Stimulated activated naive CD8-positive, alpha-beta T cell treated with anti-CD3 and anti-CD28 coated beads, Interleukin-15, amount 100 ng/mL, for 72 hours (primary cell): Measurements from ENCODE around the gene CLEC17A.
"Not testable (repeated sequence)": the region's sequence is repeated elsewhere in the genome, so short reads cannot be mapped to it uniquely, and the experiment has no call there.

ENCODE experiments used
- ATAC-seq: fragments of 150-1000 bp; cut with Tn5 transposase; 2 replicates; pipeline ENCODE4 v1.10.0; 2021; ENCODE audit warnings: mild to moderate bottlenecking, moderate library complexity
- DNase-seq, 2 donors: peaks; one replicate each; pipeline ENCODE4 v3.0.0; 2021 to 2022
- H3K27ac Mint-ChIP-seq, 2 donors: one replicate each; pipeline ENCODE4 v1.8.0; 2022; ENCODE audit warnings: mild to moderate bottlenecking in 2 of 2, mixed read lengths in 2 of 2, moderate library complexity in 2 of 2
- H3K27me3 Mint-ChIP-seq: one replicate; pipeline ENCODE4 v1.8.0; 2022; ENCODE audit warnings: mixed read lengths
- H3K4me1 Mint-ChIP-seq: one replicate; pipeline ENCODE4 v1.8.0; 2022; ENCODE audit warnings: mild to moderate bottlenecking, mixed read lengths
- H3K4me3 Mint-ChIP-seq, 2 donors: one replicate each; pipeline ENCODE4 v1.8.0; 2022; ENCODE audit warnings: mild to moderate bottlenecking in 2 of 2, mixed read lengths in 2 of 2, moderate library complexity in 1 of 2
- H3K9me3 Mint-ChIP-seq, 2 donors: one replicate each; pipeline ENCODE4 v1.8.0; 2022; ENCODE audit warnings: mixed read lengths in 2 of 2

CLEC17A gene

GRCh38 chr19:14554382-14554812, 28.5 kb upstream of the CLEC17A start:
- Mint-ChIP-seq H3K27ac (peak overlapping the region in 1 of 2 donors; percentile 95), H3K27me3 (no peaks in the 10 kb centered on the region), H3K4me3 (no peak overlapping the region), H3K4me1 (peaks cover 75% of the 10 kb centered on the region), H3K9me3 (no peaks in the 10 kb centered on the region)
- ATAC-seq (no peak), DNase-seq (no peak)

GRCh38 chr19:14555918-14556661, 26.8 kb upstream of the CLEC17A start:
- ATAC-seq (peak; percentile 27), DNase-seq (no peak)
- peaks cover 70% of the 10 kb centered on the region for H3K4me1 Mint-ChIP-seq
- H3K4me3 Mint-ChIP-seq: peak overlapping the region; percentile 49 to 72
- no peaks in the 10 kb centered on the region for H3K9me3 Mint-ChIP-seq
- peak overlapping the region in 1 of 2 donors; percentile 42 for H3K27ac Mint-ChIP-seq
- H3K27me3 Mint-ChIP-seq: no peaks in the 10 kb centered on the region

GRCh38 chr19:14556662-14557188, 26.2 kb upstream of the CLEC17A start:
- Mint-ChIP-seq H3K9me3 (no peaks in the 10 kb centered on the region), H3K27me3 (no peaks in the 10 kb centered on the region), H3K4me1 (peaks cover 70% of the 10 kb centered on the region), H3K4me3 (peak overlapping the region; percentile 49 to 72), H3K27ac (no peak overlapping the region)
- peak; percentile 87 for ATAC-seq
- DNase-seq: peak; percentile 70 to 75

- no peak for DNase-seq
- no peak for ATAC-seq
- Mint-ChIP-seq H3K4me3 (no peak overlapping the region), H3K9me3 (no peaks in the 10 kb centered on the region), H3K27me3 (no peaks in the 10 kb centered on the region), H3K27ac (peak overlapping the region in 1 of 2 donors; percentile 59), H3K4me1 (peaks cover 67% of the 10 kb centered on the region)
Observed at GRCh38 chr19:14558370-14559066, 24.4 kb upstream of the CLEC17A start.

- ATAC-seq: no peak
- Mint-ChIP-seq H3K4me1 (peaks cover 68% of the 10 kb centered on the region), H3K27me3 (no peaks in the 10 kb centered on the region), H3K9me3 (no peaks in the 10 kb centered on the region), H3K4me3 (no peak overlapping the region), H3K27ac (peak overlapping the region; percentile 73 to 78)
- no peak for DNase-seq
Observed at GRCh38 chr19:14559916-14560775, 22.7 kb upstream of the CLEC17A start.

- DNase-seq: no peak
- Mint-ChIP-seq H3K27me3 (no peaks in the 10 kb centered on the region), H3K4me1 (peaks cover 68% of the 10 kb centered on the region), H3K9me3 (no peaks in the 10 kb centered on the region), H3K4me3 (no peak overlapping the region), H3K27ac (peak overlapping the region; percentile 73 to 78)
- no peak for ATAC-seq
Observed at GRCh38 chr19:14560776-14561108, 22.1 kb upstream of the CLEC17A start.

GRCh38 chr19:14561249-14561648, 21.6 kb upstream of the CLEC17A start:
- ATAC-seq: no peak
- no peak overlapping the region for H3K27ac Mint-ChIP-seq

GRCh38 chr19:14561847-14562351, 21.0 kb upstream of the CLEC17A start:
- ATAC-seq: peak; percentile 14

More at GRCh38 chr19:14561249-14561648, 21.6 kb upstream of the CLEC17A start:
- Mint-ChIP-seq H3K4me3 (no peak overlapping the region), H3K9me3 (no peaks in the 10 kb centered on the region), H3K4me1 (peaks cover 68% of the 10 kb centered on the region), H3K27me3 (no peaks in the 10 kb centered on the region)
- DNase-seq: no peak

GRCh38 chr19:14562660-14563589, 20.0 kb upstream of the CLEC17A start:
- no peaks in the 10 kb centered on the region for H3K9me3 Mint-ChIP-seq
- H3K27me3 Mint-ChIP-seq: no peaks in the 10 kb centered on the region
- ATAC-seq: no peak
- peak overlapping the region in 1 of 2 donors; percentile 97 for H3K27ac Mint-ChIP-seq
- H3K4me1 Mint-ChIP-seq: peaks cover 76% of the 10 kb centered on the region
- no peak overlapping the region for H3K4me3 Mint-ChIP-seq
- no peak for DNase-seq

More at GRCh38 chr19:14561847-14562351, 21.0 kb upstream of the CLEC17A start:
- H3K9me3 Mint-ChIP-seq: no peaks in the 10 kb centered on the region
- peak overlapping the region in 1 of 2 donors; percentile 29 for H3K4me3 Mint-ChIP-seq
- H3K27ac Mint-ChIP-seq: peak overlapping the region in 1 of 2 donors; percentile 74
- H3K4me1 Mint-ChIP-seq: peaks cover 67% of the 10 kb centered on the region
- no peaks in the 10 kb centered on the region for H3K27me3 Mint-ChIP-seq
- DNase-seq: no peak

GRCh38 chr19:14563590-14563926, 19.3 kb upstream of the CLEC17A start:
- DNase-seq (no peak), ATAC-seq (no peak)
- Mint-ChIP-seq H3K4me1 (peaks cover 78% of the 10 kb centered on the region), H3K27me3 (no peaks in the 10 kb centered on the region), H3K27ac (no peak overlapping the region), H3K4me3 (no peak overlapping the region), H3K9me3 (no peaks in the 10 kb centered on the region)

GRCh38 chr19:14563989-14564651, 18.8 kb upstream of the CLEC17A start:
- H3K4me3 Mint-ChIP-seq: no peak overlapping the region

GRCh38 chr19:14564652-14565297, 18.1 kb upstream of the CLEC17A start:
- ATAC-seq: peak; percentile 7
- H3K27ac Mint-ChIP-seq: not testable (repeated sequence)

More at GRCh38 chr19:14563989-14564651, 18.8 kb upstream of the CLEC17A start:
- Mint-ChIP-seq H3K27ac (no peak overlapping the region), H3K9me3 (no peaks in the 10 kb centered on the region), H3K27me3 (no peaks in the 10 kb centered on the region), H3K4me1 (peaks cover 78% of the 10 kb centered on the region)
- DNase-seq (peak; percentile 36 to 37), ATAC-seq (peak; percentile 59)

GRCh38 chr19:14565298-14565679, 17.6 kb upstream of the CLEC17A start:
- peaks cover 86% of the 10 kb centered on the region for H3K4me1 Mint-ChIP-seq
- DNase-seq (no peak), ATAC-seq (no peak)
- H3K4me3 Mint-ChIP-seq: no peak overlapping the region
- H3K9me3 Mint-ChIP-seq: no peaks in the 10 kb centered on the region
- no peaks in the 10 kb centered on the region for H3K27me3 Mint-ChIP-seq
- no peak overlapping the region for H3K27ac Mint-ChIP-seq

More at GRCh38 chr19:14564652-14565297, 18.1 kb upstream of the CLEC17A start:
- not testable (repeated sequence) for H3K4me3 Mint-ChIP-seq, DNase-seq, H3K9me3 Mint-ChIP-seq, H3K27me3 Mint-ChIP-seq
- peaks cover 85% of the 10 kb centered on the region for H3K4me1 Mint-ChIP-seq
